ENCODE results near the gene KCNH1. TPM values are rescaled to one million over a fixed set of nuclear protein-coding genes. Genes with fewer than 3 reads are reported as not detected.

KCNH1 gene
- total RNA-seq, 1 experiment from 2014 or later: not detected

GRCh38 chr1:211091867-211092266, 42.1 kb downstream of the KCNH1 start:
- peaks cover 1% of the 10 kb centered on the region; the same call in 1 of the 2 replicates for H3K27me3 ChIP-seq (replicated peaks; ENCODE audit: control insufficient read depth, insufficient read depth, low read length)

GRCh38 chr1:211089536-211089935, 44.4 kb downstream of the KCNH1 start:
- no peaks in the 10 kb centered on the region for H3K4me1 Mint-ChIP-seq (ENCODE audit: low read depth, unreplicated experiment)
- intact Hi-C loops (cut with micrococcal nuclease; ENCODE audit: unreplicated experiment): no loop called here

More at GRCh38 chr1:211091867-211092266, 42.1 kb downstream of the KCNH1 start:
- no peaks in the 10 kb centered on the region for H3K36me3 ChIP-seq (ENCODE audit: control insufficient read depth, insufficient read depth, low read length)
- no peak overlapping the region for H3K4me3 Mint-ChIP-seq (ENCODE audit: unreplicated experiment)
- no peak overlapping the region for H3K27ac Mint-ChIP-seq (ENCODE audit: unreplicated experiment)
- BruUV-seq (replicated peaks): no TSS peak
- H3K9me3 ChIP-seq: no peaks in the 10 kb centered on the region; the same call in 1 of the 2 replicates
- no peaks in the 10 kb centered on the region for H3K9me3 Mint-ChIP-seq (ENCODE audit: unreplicated experiment)
- no peaks in the 10 kb centered on the region for H3K36me3 Mint-ChIP-seq (ENCODE audit: insufficient read depth, unreplicated experiment)
- ChIA-PET POLR2A (no interaction called here), CTCF (no interaction called here)
- H3K27me3 Mint-ChIP-seq (ENCODE audit: insufficient read depth, unreplicated experiment): peaks cover 11% of the 10 kb centered on the region
- TF ChIP-seq CTCF (IDR thresholded peaks at IDR 0.05; ENCODE audit: insufficient read depth in 1 of 2, low read depth in 1 of 2, low read length in 1 of 2, severe bottlenecking in 1 of 2, unreplicated experiment in 1 of 2): no peak
- H3K4me1 Mint-ChIP-seq (ENCODE audit: low read depth, unreplicated experiment): no peaks in the 10 kb centered on the region
- no peak for DNase-seq
- no peak overlapping the region for H3K4me3 ChIP-seq (ENCODE audit: low read depth, low read length)
- no peaks in the 10 kb centered on the region for H3K4me1 ChIP-seq
- intact Hi-C loops (cut with micrococcal nuclease; ENCODE audit: unreplicated experiment): loop anchor here (10.0 kb wide), 1 partner anchor 333 kb away; no protein-coding TSS in a partner anchor

GRCh38 chr1:211088156-211088555, 45.8 kb downstream of the KCNH1 start:
- H3K9me3 ChIP-seq: no peaks in the 10 kb centered on the region
- no TSS peak for BruUV-seq (replicated peaks)
- no peaks in the 10 kb centered on the region for H3K9me3 Mint-ChIP-seq (ENCODE audit: unreplicated experiment)

More at GRCh38 chr1:211089536-211089935, 44.4 kb downstream of the KCNH1 start:
- H3K27me3 Mint-ChIP-seq (ENCODE audit: insufficient read depth, unreplicated experiment): peaks cover 18% of the 10 kb centered on the region
- no peaks in the 10 kb centered on the region for H3K36me3 Mint-ChIP-seq (ENCODE audit: insufficient read depth, unreplicated experiment)
- no peak for TF ChIP-seq CTCF (IDR thresholded peaks at IDR 0.05; ENCODE audit: insufficient read depth in 1 of 2, low read depth in 1 of 2, low read length in 1 of 2, severe bottlenecking in 1 of 2, unreplicated experiment in 1 of 2)
- no peaks in the 10 kb centered on the region for H3K9me3 Mint-ChIP-seq (ENCODE audit: unreplicated experiment)
- H3K27me3 ChIP-seq (replicated peaks; ENCODE audit: control insufficient read depth, insufficient read depth, low read length): peaks cover 1% of the 10 kb centered on the region
- no peak overlapping the region for H3K4me3 ChIP-seq (ENCODE audit: low read depth, low read length)
- POLR2A ChIA-PET: no interaction called here
- no peak overlapping the region for H3K27ac Mint-ChIP-seq (ENCODE audit: unreplicated experiment)
- no peaks in the 10 kb centered on the region for H3K4me1 ChIP-seq
- no TSS peak for BruUV-seq (replicated peaks)
- no peak for DNase-seq
- no peaks in the 10 kb centered on the region for H3K36me3 ChIP-seq (ENCODE audit: control insufficient read depth, insufficient read depth, low read length)
- no peak overlapping the region for H3K4me3 Mint-ChIP-seq (ENCODE audit: unreplicated experiment)
- no peaks in the 10 kb centered on the region for H3K9me3 ChIP-seq
- CTCF ChIA-PET: interaction anchor here (0.6 to 0.9 kb wide), 2 partner anchors 15 to 44 kb away, joined by 3 read pairs; partner anchors contain the start of gene KCNH1

More at GRCh38 chr1:211088156-211088555, 45.8 kb downstream of the KCNH1 start:
- H3K4me3 Mint-ChIP-seq (ENCODE audit: unreplicated experiment): no peak overlapping the region
- no peaks in the 10 kb centered on the region for H3K4me1 Mint-ChIP-seq (ENCODE audit: low read depth, unreplicated experiment)
- peaks cover 1% of the 10 kb centered on the region for H3K27me3 ChIP-seq (replicated peaks; ENCODE audit: control insufficient read depth, insufficient read depth, low read length)
- H3K36me3 Mint-ChIP-seq (ENCODE audit: insufficient read depth, unreplicated experiment): no peaks in the 10 kb centered on the region
- no peak for TF ChIP-seq CTCF (IDR thresholded peaks at IDR 0.05; ENCODE audit: insufficient read depth in 1 of 2, low read depth in 1 of 2, low read length in 1 of 2, severe bottlenecking in 1 of 2, unreplicated experiment in 1 of 2)
- H3K27ac Mint-ChIP-seq (ENCODE audit: unreplicated experiment): no peak overlapping the region
- no peaks in the 10 kb centered on the region for H3K36me3 ChIP-seq (ENCODE audit: control insufficient read depth, insufficient read depth, low read length)
- POLR2A ChIA-PET: no interaction called here
- CTCF ChIA-PET: no interaction called here
- H3K27me3 Mint-ChIP-seq (ENCODE audit: insufficient read depth, unreplicated experiment): peaks cover 16% of the 10 kb centered on the region
- DNase-seq: no peak
- intact Hi-C loops (cut with micrococcal nuclease; ENCODE audit: unreplicated experiment): no loop called here
- no peak overlapping the region for H3K4me3 ChIP-seq (ENCODE audit: low read depth, low read length)
- H3K4me1 ChIP-seq: no peaks in the 10 kb centered on the region
